ENCODE data around the gene TUBB3. TPM values are rescaled to one million over a fixed set of nuclear protein-coding genes. Genes with fewer than 3 reads are reported as not detected.

TUBB3 gene
- total RNA-seq, 6 experiments from 2014 or later, result 0.13 to 0.86 (median 0.36) TPM; not detected in 2

GRCh38 chr16:89954462-89954861 lies 31.3 kb downstream of the TUBB3 start:
- WGBS (ENCODE audit: insufficient coverage, low coverage, low lambda C conversion rate, missing lambda C conversion rate), result 79% methylated on average over 3 of the region's 15 CpGs
- DNase-seq (no peak), ATAC-seq (no peak)
- Histone ChIP-seq H3K4me3 (no peak overlapping the region), H3K9me3 (no peaks in the 10 kb centered on the region), H3K4me1 (peaks cover 0 to 3% (median 0%) of the 10 kb centered on the region in 4 donors), H3K36me3 (peaks cover 0 to 5% (median 1%) of the 10 kb centered on the region in 4 donors), H3K27ac (no peak overlapping the region), H3K27me3 (no peaks in the 10 kb centered on the region)
- intact Hi-C loops (cut with DNase I), result no loop called here
- TF ChIP-seq POLR2A (IDR thresholded peaks at IDR 0.05) (no peak), CTCF (IDR thresholded peaks at IDR 0.05) (no peak)

- ATAC-seq (no peak), DNase-seq (no peak)
- H3K9me3 ChIP-seq, result no peaks in the 10 kb centered on the region
- no peak overlapping the region for H3K27ac ChIP-seq
- intact Hi-C loops (cut with DNase I), result no loop called here
- TF ChIP-seq POLR2A (IDR thresholded peaks at IDR 0.05) (no peak), CTCF (IDR thresholded peaks at IDR 0.05) (no peak)
- no peak overlapping the region for H3K4me3 ChIP-seq
- peaks cover 0 to 5% (median 1%) of the 10 kb centered on the region in 4 donors for H3K36me3 ChIP-seq
- 91% methylated on average over 9 of the region's 15 CpGs for WGBS (ENCODE audit: insufficient coverage, low coverage, low lambda C conversion rate, missing lambda C conversion rate)
- no peaks in the 10 kb centered on the region for H3K27me3 ChIP-seq
- no peaks in the 10 kb centered on the region for H3K4me1 ChIP-seq
These were observed 32.0 kb downstream of the TUBB3 start for GRCh38 chr16:89955001-89955685.

- TF ChIP-seq POLR2A (IDR thresholded peaks at IDR 0.05) (no peak), CTCF (IDR thresholded peaks at IDR 0.05) (no peak)
- 83% methylated on average over 14 of the region's 15 CpGs for WGBS (ENCODE audit: insufficient coverage, low coverage, low lambda C conversion rate, missing lambda C conversion rate)
- no peaks in the 10 kb centered on the region for H3K27me3 ChIP-seq
- no peaks in the 10 kb centered on the region for H3K9me3 ChIP-seq
- intact Hi-C loops (cut with DNase I), result no loop called here
- peaks cover 0 to 5% (median 1%) of the 10 kb centered on the region in 4 donors for H3K36me3 ChIP-seq
- no peaks in the 10 kb centered on the region for H3K4me1 ChIP-seq
- peak overlapping the region in 1 of 3 donors; percentile 24 for H3K27ac ChIP-seq
- ATAC-seq (peak in 3 of 4 donors; percentile 23 to 46 (median 24)), DNase-seq (no peak)
- no peak overlapping the region for H3K4me3 ChIP-seq
These were observed 33.5 kb downstream of the TUBB3 start for GRCh38 chr16:89956505-89957215.

- DNase-seq (no peak), ATAC-seq (peak in 1 of 4 donors; percentile 4)
- Histone ChIP-seq H3K36me3 (peaks cover 0 to 5% (median 1%) of the 10 kb centered on the region in 4 donors), H3K4me3 (no peak overlapping the region), H3K4me1 (no peaks in the 10 kb centered on the region), H3K27me3 (no peaks in the 10 kb centered on the region), H3K27ac (peak overlapping the region in 1 of 3 donors; percentile 24), H3K9me3 (no peaks in the 10 kb centered on the region)
- WGBS (ENCODE audit: insufficient coverage, low coverage, low lambda C conversion rate, missing lambda C conversion rate), result 83% methylated on average over 9 of the region's 23 CpGs
- TF ChIP-seq CTCF (IDR thresholded peaks at IDR 0.05) (no peak), POLR2A (IDR thresholded peaks at IDR 0.05) (no peak)
- intact Hi-C loops (cut with DNase I), result no loop called here
These were observed 34.2 kb downstream of the TUBB3 start for GRCh38 chr16:89957216-89957785.

Measured in right lobe of liver (tissue), 6 donors.